ENCODE data around the gene TNFRSF14. TPM values are rescaled to one million over a fixed set of nuclear protein-coding genes. Genes with fewer than 3 reads are reported as not detected.

The TNFRSF14 gene
- total and polyA plus RNA-seq, 9 of the 15 experiments (the other 6 are each of a cell fraction or from before 2014, with no cell fraction given) = 0.11 to 2.3 (median 0.68) TPM; not detected in 2

- in situ Hi-C loops (cut with MboI) (no loop called here), intact Hi-C loops (cut with micrococcal nuclease) (no loop called here)
- Histone ChIP-seq H3K9ac (ENCODE audit: insufficient read depth in 1 of 2, low read depth in 2 of 2, low read length in 2 of 2) (no peak overlapping the region), H3K36me3 (ENCODE audit: control insufficient read depth, insufficient read depth, low read length) (no peaks in the 10 kb centered on the region), H3K9me3 (replicated peaks; ENCODE audit: control insufficient read depth, insufficient read depth, low read depth, low read length) (no peaks in the 10 kb centered on the region), H3K4me1 (replicated peaks in 1 of 2; ENCODE audit: control insufficient read depth in 2 of 2, insufficient read depth in 2 of 2, low read length in 2 of 2) (peaks cover 26 to 91% of the 10 kb centered on the region in 2 experiments), H3K79me2 (ENCODE audit: control insufficient read depth, insufficient read depth, low read length) (no peaks in the 10 kb centered on the region), H3K27me3 (ENCODE audit: control insufficient read depth in 2 of 2, insufficient read depth in 2 of 2, low read length in 2 of 2) (peaks cover 0 to 7% of the 10 kb centered on the region in 2 experiments; a peak in 1 of 5 replicates), H2AFZ (ENCODE audit: low read depth, low read length) (no peak overlapping the region), H3K9me1 (ENCODE audit: control insufficient read depth, insufficient read depth, low read length) (no peaks in the 10 kb centered on the region), H3K4me2 (ENCODE audit: insufficient read depth, low read length) (no peak overlapping the region), H3K27ac (ENCODE audit: extremely low read depth, low read depth, low read length) (no peak overlapping the region), H3K4me3 (no peak overlapping the region), H4K20me1 (replicated peaks; ENCODE audit: control insufficient read depth, insufficient read depth, low read length) (no peaks in the 10 kb centered on the region)
- FAIRE-seq = no peak
- DNase-seq (ENCODE audit: extremely low read depth in 1 of 4, low spot score in 3 of 4) = no peak
- TF ChIP-seq, protein P1, sequence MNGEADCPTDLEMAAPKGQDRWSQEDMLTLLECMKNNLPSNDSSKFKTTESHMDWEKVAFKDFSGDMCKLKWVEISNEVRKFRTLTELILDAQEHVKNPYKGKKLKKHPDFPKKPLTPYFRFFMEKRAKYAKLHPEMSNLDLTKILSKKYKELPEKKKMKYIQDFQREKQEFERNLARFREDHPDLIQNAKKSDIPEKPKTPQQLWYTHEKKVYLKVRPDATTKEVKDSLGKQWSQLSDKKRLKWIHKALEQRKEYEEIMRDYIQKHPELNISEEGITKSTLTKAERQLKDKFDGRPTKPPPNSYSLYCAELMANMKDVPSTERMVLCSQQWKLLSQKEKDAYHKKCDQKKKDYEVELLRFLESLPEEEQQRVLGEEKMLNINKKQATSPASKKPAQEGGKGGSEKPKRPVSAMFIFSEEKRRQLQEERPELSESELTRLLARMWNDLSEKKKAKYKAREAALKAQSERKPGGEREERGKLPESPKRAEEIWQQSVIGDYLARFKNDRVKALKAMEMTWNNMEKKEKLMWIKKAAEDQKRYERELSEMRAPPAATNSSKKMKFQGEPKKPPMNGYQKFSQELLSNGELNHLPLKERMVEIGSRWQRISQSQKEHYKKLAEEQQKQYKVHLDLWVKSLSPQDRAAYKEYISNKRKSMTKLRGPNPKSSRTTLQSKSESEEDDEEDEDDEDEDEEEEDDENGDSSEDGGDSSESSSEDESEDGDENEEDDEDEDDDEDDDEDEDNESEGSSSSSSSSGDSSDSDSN (IDR thresholded peaks at IDR 0.05; ENCODE audit: borderline replicate concordance in 1 of 2, low read depth in 2 of 2, low read length in 2 of 2) = 0 out of 4 replicates have a peak, but pooled peaks of 1 of the 2 experiments have one; percentile 3
- TF ChIP-seq TBL1XR1 (IDR thresholded peaks at IDR 0.05; ENCODE audit: low read length in 2 of 2) = no peak
- WGBS (ENCODE audit: insufficient coverage, low coverage, missing lambda C conversion rate) = 18% methylated on average over 12 of the region's 12 CpGs
- ChIA-PET POLR2A (interaction anchor here (0.5 to 1.7 kb wide), 4 partner anchors 12 to 601 kb away, joined by 3 to 5 read pairs (median 3); no protein-coding TSS in a partner anchor), CTCF (ENCODE audit: low intra/inter-chr PET ratio) (no interaction called here)
- BruUV-seq (replicated peaks) = no TSS peak
- no peak for ATAC-seq
These were observed 2.2 kb downstream of the TNFRSF14 start for GRCh38 chr1:2558420-2558819.

DNA sequence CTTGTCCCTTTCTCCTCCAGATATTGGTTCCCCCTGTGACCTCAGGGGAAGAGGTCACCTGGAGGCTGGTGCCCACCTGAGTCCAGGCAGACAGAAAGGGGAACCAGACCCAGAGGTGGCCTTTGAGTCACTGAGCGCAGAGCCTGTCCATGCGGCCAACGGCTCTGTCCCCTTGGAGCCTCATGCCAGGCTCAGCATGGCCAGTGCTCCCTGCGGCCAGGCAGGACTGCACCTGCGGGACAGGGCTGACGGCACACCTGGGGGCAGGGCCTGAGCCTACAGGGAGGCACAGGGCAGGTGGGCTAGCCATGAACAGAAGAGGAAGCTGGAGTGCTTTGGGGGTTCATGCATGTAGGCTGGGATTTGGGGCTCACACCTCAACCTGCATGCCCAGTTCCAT is 2.7 kb downstream of the TNFRSF14 start:
- TF ChIP-seq MTA2 (IDR thresholded peaks at IDR 0.05; ENCODE audit: low read depth) = no peak
- TF ChIP-seq RFX1 (IDR thresholded peaks at IDR 0.05) = no peak
- no peak for TF ChIP-seq TBL1XR1 (IDR thresholded peaks at IDR 0.05; ENCODE audit: low read length in 2 of 2)
- no peak for TF ChIP-seq RFX7 (CRISPR knock-in tag; IDR thresholded peaks at IDR 0.05)
- no peak for TF ChIP-seq POU5F1 (IDR thresholded peaks at IDR 0.05; ENCODE audit: borderline replicate concordance, low read depth, low read length, partially characterized antibody)
- TF ChIP-seq E2F3 (CRISPR knock-in tag; IDR thresholded peaks at IDR 0.05) = no peak
- no peak for TF ChIP-seq EP400 (IDR thresholded peaks at IDR 0.05)
- CTCF ChIA-PET (ENCODE audit: low intra/inter-chr PET ratio) = no interaction called here
- Histone ChIP-seq H3K4me3 (no peak overlapping the region), H3K36me3 (ENCODE audit: control insufficient read depth, insufficient read depth, low read length) (no peaks in the 10 kb centered on the region), H2AFZ (ENCODE audit: low read depth, low read length) (no peak overlapping the region), H3K4me2 (ENCODE audit: insufficient read depth, low read length) (no peak overlapping the region), H3K79me2 (ENCODE audit: control insufficient read depth, insufficient read depth, low read length) (no peaks in the 10 kb centered on the region), H3K9me1 (ENCODE audit: control insufficient read depth, insufficient read depth, low read length) (no peaks in the 10 kb centered on the region), H3K27ac (ENCODE audit: extremely low read depth, low read depth, low read length) (no peak overlapping the region), H4K20me1 (replicated peaks; ENCODE audit: control insufficient read depth, insufficient read depth, low read length) (no peaks in the 10 kb centered on the region), H3K4me1 (replicated peaks in 1 of 2; ENCODE audit: control insufficient read depth in 2 of 2, insufficient read depth in 2 of 2, low read length in 2 of 2) (peaks cover 26 to 89% of the 10 kb centered on the region in 2 experiments), H3K9me3 (replicated peaks; ENCODE audit: control insufficient read depth, insufficient read depth, low read depth, low read length) (no peaks in the 10 kb centered on the region), H3K27me3 (ENCODE audit: control insufficient read depth in 2 of 2, insufficient read depth in 2 of 2, low read length in 2 of 2) (peaks cover 0 to 10% of the 10 kb centered on the region in 2 experiments; a peak in 1 of 5 replicates), H3K9ac (ENCODE audit: insufficient read depth in 1 of 2, low read depth in 2 of 2, low read length in 2 of 2) (no peak overlapping the region)
- intact Hi-C loops (cut with micrococcal nuclease) (no loop called here), in situ Hi-C loops (cut with MboI) (no loop called here)
- no peak for FAIRE-seq
- no TSS peak for BruUV-seq (replicated peaks)
- no peak for DNase-seq (ENCODE audit: extremely low read depth in 1 of 4, low spot score in 3 of 4)
- ATAC-seq = no peak
- POLR2A ChIA-PET = interaction anchor here (0.6 to 1.7 kb wide), 3 partner anchors 12 to 602 kb away, joined by 3 to 5 read pairs (median 3); no protein-coding TSS in a partner anchor
- 49% methylated on average over 6 of the region's 6 CpGs for WGBS (ENCODE audit: insufficient coverage, low coverage, missing lambda C conversion rate)
